Esophagus muscularis mucosa (tissue), 4 donors: ENCODE data around the gene ABCG5.

Source experiments
- CTCF ChIP-seq, 3 experiments: fragments of 200-600 bp in 2 of 3; fragments of 450-650 bp in 1 of 3; sonication (generic) in 2 of 3; IDR thresholded peaks; one replicate each; pipeline ENCODE4 v1.5.1; 2017 to 2019; ENCODE audit warnings: antibody characterized with exemption in 3 of 3, mild to moderate bottlenecking in 2 of 3, moderate library complexity in 1 of 3
- EP300 ChIP-seq: sonication (generic); formaldehyde crosslinking; IDR thresholded peaks from one replicate; pipeline ENCODE4 v1.6.1; 2017; ENCODE audit warnings: antibody characterized with exemption
- POLR2A ChIP-seq: fragments of 450-650 bp; IDR thresholded peaks from one replicate; pipeline ENCODE4 v1.6.1; 2017; ENCODE audit warnings: antibody characterized with exemption, moderate library complexity, mild to moderate bottlenecking, low read depth
- POLR2AphosphoS5 ChIP-seq, 2 donors: sonication (generic); formaldehyde crosslinking; IDR thresholded peaks; one replicate each; pipeline ENCODE4 v1.6.1; 2017; ENCODE audit warnings: antibody characterized with exemption in 2 of 2

DNA sequence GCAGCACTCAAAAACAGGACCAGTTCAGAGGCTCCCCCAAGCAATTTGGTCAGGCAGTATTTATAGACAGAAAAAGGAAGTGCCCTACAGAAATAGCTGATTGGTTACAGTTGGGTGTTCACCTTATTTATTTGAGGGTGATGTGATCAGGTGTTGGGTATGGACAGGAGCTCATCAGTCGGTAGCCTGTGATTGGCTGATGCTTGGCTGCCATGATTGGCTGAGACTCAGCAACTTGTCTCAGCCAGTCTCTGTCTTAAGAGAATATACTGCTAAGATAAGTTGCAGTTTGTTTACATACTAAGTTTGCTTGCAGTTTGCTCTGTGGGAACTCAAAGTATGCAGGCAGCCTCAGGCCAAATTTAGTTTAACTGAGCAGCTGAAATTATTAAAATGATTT lies 9.6 kb upstream of the ABCG5 start:
- TF ChIP-seq CTCF (IDR thresholded peaks at IDR 0.05): no peak
- no peak for TF ChIP-seq EP300
- TF ChIP-seq POLR2A: no peak
- TF ChIP-seq POLR2AphosphoS5 (IDR thresholded peaks at IDR 0.05): no peak
